H1 (cell line): Measurements from ENCODE around the gene SLAMF1.

Experiments
- ATF3 ChIP-seq: IDR thresholded peaks from 2 replicates; pipeline ENCODE4 v1.6.1; 2011; ENCODE audit warnings: low read depth, mild to moderate bottlenecking, low read length; ENCODE audit not compliant: insufficient read depth
- BRCA1 ChIP-seq: IDR thresholded peaks from 2 replicates; pipeline ENCODE4 v1.6.1; 2012; ENCODE audit warnings: low read depth, low read length, improper control_type of control experiment
- CTCF ChIP-seq, 3 experiments: IDR thresholded peaks; 1 replicate in 2 of 3; 2 replicates in 1 of 3; pipeline versions ENCODE4 v1.5.1 to v1.6.1; 2011; ENCODE audit warnings: low read length in 3 of 3, mild to moderate bottlenecking in 3 of 3, inconsistent platforms in 2 of 3, low read depth in 1 of 3, moderate library complexity in 1 of 3; ENCODE audit not compliant: insufficient read depth in 1 of 3; ENCODE audit errors: control extremely low read depth in 1 of 3
- EZH2 ChIP-seq: fragments of 200-600 bp; sonication (generic); IDR thresholded peaks from 2 replicates; pipeline ENCODE4 v1.7.1; 2012; ENCODE audit warnings: low read depth, mild to moderate bottlenecking, moderate library complexity, low read length, inconsistent platforms; ENCODE audit not compliant: severe bottlenecking
- MAFK ChIP-seq: IDR thresholded peaks from 2 replicates; pipeline ENCODE4 v1.6.1; 2012; ENCODE audit warnings: low read depth, mild to moderate bottlenecking, improper control_type of control experiment, low read length
- POLR2AphosphoS5 ChIP-seq: IDR thresholded peaks from 2 replicates; pipeline ENCODE4 v1.6.1; 2011; ENCODE audit warnings: low read depth, low read length
- RXRA ChIP-seq: IDR thresholded peaks from 2 replicates; pipeline ENCODE4 v1.6.1; 2011; ENCODE audit warnings: low read depth, mild to moderate bottlenecking, low read length, moderate library complexity; ENCODE audit not compliant: insufficient read depth
- TAF1 ChIP-seq: IDR thresholded peaks from 2 replicates; pipeline ENCODE4 v1.6.1; 2011; ENCODE audit warnings: mild to moderate bottlenecking, low read depth, low read length
- TF ChIP-seq, protein P1 (sequence below): IDR thresholded peaks from 2 replicates; pipeline ENCODE4 v1.6.1; 2012; ENCODE audit warnings: inconsistent platforms

GRCh38 chr1:160652924-160653619 lies 6.2 kb upstream of the SLAMF1 start:
- TF ChIP-seq TAF1 (no peak), RXRA (no peak), BRCA1 (no peak), MAFK (no peak), CTCF (IDR thresholded peaks at IDR 0.05; ENCODE audit: control extremely low read depth in 1 of 3, insufficient read depth in 1 of 3, low read depth in 1 of 3, low read length in 3 of 3) (no peak), EZH2 (no peak), ATF3 (no peak), POLR2AphosphoS5 (no peak)
- TF ChIP-seq, protein P1, sequence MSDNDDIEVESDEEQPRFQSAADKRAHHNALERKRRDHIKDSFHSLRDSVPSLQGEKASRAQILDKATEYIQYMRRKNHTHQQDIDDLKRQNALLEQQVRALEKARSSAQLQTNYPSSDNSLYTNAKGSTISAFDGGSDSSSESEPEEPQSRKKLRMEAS: no peak
